Ammon's horn (tissue), 1 donor: Measurements from ENCODE around the gene GPR89A.
"Not testable (repeated sequence)": the region's sequence is repeated elsewhere in the genome, so short reads cannot be mapped to it uniquely, and the experiment has no call there.

Experiments used
- DNase-seq: peaks from one replicate; pipeline ENCODE4 v3.0.0-alpha.2; 2016; ENCODE audit warnings: low spot score

Gene GPR89A

DNA sequence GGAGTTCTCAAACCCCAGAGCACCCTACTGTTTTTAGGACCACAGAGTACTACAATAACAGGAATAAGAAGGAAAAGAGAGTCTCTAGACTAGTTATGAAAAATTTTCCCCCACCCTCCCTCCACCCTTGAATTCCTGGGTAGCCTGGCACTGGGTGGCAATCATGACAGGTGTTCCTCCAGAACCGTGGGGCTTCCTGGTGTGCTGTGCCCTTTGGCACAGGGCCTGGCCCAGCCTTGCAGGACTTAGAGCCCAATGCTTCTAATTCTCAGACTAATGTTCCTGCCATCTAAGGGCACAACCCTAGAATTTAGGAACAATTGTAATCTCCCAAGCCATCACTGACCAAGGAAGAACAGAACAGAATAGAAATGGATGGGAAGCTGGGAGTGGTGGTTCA lies 110.0 kb downstream of the GPR89A start:
- no peak for DNase-seq

DNA sequence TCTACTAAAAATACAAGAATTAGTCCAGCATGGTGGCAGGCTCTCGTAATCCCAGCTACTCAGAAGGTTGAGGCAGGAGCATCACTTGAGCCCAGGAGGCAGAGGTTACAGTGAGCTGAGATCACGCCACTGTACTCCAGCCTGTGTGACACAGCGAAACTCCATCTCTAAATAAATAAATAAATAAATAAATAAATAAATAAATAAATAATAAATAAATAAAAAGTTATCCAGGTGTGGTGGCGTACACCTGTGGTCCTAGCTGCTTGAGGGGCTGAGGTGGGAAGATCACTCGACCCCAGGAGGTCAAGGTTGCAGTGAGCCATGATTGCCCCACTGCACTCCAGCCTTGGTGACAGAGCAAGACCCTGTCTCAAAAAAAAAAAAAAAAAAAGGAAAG lies 110.7 kb downstream of the GPR89A start:
- not testable (repeated sequence) for DNase-seq

DNA sequence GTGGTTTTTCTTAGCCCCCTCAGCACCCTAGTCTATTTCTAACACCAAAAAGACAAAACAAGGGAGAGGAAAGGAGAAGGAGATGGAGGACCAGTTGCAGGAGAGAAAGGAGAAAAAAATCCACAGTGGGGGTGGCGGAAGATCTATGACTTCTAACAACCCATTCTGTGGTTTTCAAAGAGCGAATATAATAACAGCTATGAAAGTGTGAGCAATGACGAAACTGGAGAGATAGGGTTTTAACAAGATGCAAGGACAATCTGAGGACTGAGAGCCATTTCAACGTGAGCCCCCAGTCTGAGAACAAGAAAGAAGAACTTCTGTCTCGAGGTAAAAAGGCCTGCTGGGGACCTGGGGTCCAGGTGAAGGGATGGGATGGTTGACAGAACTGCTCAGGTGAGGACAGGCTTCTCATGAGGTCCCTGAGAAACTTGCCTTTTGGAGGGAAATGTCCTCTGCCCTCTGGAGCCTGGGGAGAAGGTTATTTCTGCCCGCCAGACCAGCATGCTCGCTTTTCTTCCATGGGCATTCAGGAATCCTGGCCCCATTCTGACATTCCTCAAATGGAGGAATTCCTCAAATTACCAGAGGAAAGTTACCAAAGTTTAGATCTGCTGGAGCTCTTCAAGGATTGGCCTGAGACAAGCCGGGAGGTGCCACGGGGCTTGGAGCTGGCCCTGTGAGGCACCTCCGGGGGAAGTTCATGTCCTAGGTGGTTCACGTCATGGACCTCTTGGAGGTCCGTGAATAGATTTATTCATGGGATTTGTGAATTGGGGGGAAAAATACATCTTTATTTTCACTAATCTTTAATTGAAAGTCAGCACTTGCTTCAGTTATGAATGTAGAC lies 111.7 kb downstream of the GPR89A start, which contains the start of gene CD160:
Gene CD160, plus strand, starts transcription at position 270 of the 850 bp plus-strand sequence. CDS start 8,829 bp downstream, outside the sequence.
- no peak for DNase-seq
